ENCODE data around the gene CCDC91.

DNA sequence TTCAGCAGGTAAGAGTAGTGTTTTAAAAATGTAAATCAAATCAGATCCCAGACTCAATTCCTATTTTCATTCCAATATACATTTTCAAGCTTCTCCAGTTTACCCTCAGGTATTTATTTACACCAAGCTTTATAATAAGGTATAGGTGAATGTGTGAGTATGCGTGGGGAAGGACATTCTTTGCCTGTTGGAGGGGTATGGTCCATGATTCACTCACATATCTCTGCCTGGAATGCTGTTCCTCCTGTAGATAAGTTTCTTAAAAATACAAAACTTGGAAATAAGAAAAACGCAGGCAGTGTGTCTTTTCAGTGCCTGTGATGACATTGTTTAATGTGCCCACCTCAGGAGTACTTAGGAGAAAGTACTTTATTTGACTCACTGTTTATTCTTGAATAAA lies 118.6 kb downstream of the CCDC91 start:
- TF ChIP-seq, protein P1, sequence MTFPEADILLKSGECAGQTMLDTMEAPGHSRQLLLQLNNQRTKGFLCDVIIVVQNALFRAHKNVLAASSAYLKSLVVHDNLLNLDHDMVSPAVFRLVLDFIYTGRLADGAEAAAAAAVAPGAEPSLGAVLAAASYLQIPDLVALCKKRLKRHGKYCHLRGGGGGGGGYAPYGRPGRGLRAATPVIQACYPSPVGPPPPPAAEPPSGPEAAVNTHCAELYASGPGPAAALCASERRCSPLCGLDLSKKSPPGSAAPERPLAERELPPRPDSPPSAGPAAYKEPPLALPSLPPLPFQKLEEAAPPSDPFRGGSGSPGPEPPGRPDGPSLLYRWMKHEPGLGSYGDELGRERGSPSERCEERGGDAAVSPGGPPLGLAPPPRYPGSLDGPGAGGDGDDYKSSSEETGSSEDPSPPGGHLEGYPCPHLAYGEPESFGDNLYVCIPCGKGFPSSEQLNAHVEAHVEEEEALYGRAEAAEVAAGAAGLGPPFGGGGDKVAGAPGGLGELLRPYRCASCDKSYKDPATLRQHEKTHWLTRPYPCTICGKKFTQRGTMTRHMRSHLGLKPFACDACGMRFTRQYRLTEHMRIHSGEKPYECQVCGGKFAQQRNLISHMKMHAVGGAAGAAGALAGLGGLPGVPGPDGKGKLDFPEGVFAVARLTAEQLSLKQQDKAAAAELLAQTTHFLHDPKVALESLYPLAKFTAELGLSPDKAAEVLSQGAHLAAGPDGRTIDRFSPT (tag by site-specific recombination; IDR thresholded peaks at IDR 0.05) = no peak
- no peak for TF ChIP-seq ZNF510 (tag by site-specific recombination; IDR thresholded peaks at IDR 0.05; ENCODE audit: insufficient replicate concordance)
- TF ChIP-seq, protein P2, sequence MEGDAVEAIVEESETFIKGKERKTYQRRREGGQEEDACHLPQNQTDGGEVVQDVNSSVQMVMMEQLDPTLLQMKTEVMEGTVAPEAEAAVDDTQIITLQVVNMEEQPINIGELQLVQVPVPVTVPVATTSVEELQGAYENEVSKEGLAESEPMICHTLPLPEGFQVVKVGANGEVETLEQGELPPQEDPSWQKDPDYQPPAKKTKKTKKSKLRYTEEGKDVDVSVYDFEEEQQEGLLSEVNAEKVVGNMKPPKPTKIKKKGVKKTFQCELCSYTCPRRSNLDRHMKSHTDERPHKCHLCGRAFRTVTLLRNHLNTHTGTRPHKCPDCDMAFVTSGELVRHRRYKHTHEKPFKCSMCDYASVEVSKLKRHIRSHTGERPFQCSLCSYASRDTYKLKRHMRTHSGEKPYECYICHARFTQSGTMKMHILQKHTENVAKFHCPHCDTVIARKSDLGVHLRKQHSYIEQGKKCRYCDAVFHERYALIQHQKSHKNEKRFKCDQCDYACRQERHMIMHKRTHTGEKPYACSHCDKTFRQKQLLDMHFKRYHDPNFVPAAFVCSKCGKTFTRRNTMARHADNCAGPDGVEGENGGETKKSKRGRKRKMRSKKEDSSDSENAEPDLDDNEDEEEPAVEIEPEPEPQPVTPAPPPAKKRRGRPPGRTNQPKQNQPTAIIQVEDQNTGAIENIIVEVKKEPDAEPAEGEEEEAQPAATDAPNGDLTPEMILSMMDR (tag by site-specific recombination; IDR thresholded peaks at IDR 0.05) = no peak
- TF ChIP-seq, protein P3, sequence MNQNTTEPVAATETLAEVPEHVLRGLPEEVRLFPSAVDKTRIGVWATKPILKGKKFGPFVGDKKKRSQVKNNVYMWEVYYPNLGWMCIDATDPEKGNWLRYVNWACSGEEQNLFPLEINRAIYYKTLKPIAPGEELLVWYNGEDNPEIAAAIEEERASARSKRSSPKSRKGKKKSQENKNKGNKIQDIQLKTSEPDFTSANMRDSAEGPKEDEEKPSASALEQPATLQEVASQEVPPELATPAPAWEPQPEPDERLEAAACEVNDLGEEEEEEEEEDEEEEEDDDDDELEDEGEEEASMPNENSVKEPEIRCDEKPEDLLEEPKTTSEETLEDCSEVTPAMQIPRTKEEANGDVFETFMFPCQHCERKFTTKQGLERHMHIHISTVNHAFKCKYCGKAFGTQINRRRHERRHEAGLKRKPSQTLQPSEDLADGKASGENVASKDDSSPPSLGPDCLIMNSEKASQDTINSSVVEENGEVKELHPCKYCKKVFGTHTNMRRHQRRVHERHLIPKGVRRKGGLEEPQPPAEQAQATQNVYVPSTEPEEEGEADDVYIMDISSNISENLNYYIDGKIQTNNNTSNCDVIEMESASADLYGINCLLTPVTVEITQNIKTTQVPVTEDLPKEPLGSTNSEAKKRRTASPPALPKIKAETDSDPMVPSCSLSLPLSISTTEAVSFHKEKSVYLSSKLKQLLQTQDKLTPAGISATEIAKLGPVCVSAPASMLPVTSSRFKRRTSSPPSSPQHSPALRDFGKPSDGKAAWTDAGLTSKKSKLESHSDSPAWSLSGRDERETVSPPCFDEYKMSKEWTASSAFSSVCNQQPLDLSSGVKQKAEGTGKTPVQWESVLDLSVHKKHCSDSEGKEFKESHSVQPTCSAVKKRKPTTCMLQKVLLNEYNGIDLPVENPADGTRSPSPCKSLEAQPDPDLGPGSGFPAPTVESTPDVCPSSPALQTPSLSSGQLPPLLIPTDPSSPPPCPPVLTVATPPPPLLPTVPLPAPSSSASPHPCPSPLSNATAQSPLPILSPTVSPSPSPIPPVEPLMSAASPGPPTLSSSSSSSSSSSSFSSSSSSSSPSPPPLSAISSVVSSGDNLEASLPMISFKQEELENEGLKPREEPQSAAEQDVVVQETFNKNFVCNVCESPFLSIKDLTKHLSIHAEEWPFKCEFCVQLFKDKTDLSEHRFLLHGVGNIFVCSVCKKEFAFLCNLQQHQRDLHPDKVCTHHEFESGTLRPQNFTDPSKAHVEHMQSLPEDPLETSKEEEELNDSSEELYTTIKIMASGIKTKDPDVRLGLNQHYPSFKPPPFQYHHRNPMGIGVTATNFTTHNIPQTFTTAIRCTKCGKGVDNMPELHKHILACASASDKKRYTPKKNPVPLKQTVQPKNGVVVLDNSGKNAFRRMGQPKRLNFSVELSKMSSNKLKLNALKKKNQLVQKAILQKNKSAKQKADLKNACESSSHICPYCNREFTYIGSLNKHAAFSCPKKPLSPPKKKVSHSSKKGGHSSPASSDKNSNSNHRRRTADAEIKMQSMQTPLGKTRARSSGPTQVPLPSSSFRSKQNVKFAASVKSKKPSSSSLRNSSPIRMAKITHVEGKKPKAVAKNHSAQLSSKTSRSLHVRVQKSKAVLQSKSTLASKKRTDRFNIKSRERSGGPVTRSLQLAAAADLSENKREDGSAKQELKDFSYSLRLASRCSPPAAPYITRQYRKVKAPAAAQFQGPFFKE (tag by site-specific recombination; IDR thresholded peaks at IDR 0.05; ENCODE audit: borderline replicate concordance) = no peak
- TF ChIP-seq, protein P4, sequence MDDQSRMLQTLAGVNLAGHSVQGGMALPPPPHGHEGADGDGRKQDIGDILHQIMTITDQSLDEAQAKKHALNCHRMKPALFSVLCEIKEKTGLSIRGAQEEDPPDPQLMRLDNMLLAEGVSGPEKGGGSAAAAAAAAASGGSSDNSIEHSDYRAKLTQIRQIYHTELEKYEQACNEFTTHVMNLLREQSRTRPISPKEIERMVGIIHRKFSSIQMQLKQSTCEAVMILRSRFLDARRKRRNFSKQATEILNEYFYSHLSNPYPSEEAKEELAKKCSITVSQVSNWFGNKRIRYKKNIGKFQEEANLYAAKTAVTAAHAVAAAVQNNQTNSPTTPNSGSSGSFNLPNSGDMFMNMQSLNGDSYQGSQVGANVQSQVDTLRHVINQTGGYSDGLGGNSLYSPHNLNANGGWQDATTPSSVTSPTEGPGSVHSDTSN (CRISPR knock-in tag; IDR thresholded peaks at IDR 0.05) = no peak
- TF ChIP-seq, protein P5, sequence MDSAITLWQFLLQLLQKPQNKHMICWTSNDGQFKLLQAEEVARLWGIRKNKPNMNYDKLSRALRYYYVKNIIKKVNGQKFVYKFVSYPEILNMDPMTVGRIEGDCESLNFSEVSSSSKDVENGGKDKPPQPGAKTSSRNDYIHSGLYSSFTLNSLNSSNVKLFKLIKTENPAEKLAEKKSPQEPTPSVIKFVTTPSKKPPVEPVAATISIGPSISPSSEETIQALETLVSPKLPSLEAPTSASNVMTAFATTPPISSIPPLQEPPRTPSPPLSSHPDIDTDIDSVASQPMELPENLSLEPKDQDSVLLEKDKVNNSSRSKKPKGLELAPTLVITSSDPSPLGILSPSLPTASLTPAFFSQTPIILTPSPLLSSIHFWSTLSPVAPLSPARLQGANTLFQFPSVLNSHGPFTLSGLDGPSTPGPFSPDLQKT (IDR thresholded peaks at IDR 0.05; ENCODE audit: borderline replicate concordance, low read depth, low read length) = no peak
- no peak for TF ChIP-seq ZNF239 (tag by site-specific recombination; IDR thresholded peaks at IDR 0.05)
- no peak for TF ChIP-seq ZNF391 (tag by site-specific recombination; IDR thresholded peaks at IDR 0.05; ENCODE audit: borderline replicate concordance, low read depth)
- TF ChIP-seq, protein P6, sequence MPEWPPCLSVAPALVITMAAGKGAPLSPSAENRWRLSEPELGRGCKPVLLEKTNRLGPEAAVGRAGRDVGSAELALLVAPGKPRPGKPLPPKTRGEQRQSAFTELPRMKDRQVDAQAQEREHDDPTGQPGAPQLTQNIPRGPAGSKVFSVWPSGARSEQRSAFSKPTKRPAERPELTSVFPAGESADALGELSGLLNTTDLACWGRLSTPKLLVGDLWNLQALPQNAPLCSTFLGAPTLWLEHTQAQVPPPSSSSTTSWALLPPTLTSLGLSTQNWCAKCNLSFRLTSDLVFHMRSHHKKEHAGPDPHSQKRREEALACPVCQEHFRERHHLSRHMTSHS (tag by site-specific recombination; IDR thresholded peaks at IDR 0.05) = no peak
- no peak for TF ChIP-seq ZSCAN23 (tag by site-specific recombination; IDR thresholded peaks at IDR 0.05)
- TF ChIP-seq, protein P7, sequence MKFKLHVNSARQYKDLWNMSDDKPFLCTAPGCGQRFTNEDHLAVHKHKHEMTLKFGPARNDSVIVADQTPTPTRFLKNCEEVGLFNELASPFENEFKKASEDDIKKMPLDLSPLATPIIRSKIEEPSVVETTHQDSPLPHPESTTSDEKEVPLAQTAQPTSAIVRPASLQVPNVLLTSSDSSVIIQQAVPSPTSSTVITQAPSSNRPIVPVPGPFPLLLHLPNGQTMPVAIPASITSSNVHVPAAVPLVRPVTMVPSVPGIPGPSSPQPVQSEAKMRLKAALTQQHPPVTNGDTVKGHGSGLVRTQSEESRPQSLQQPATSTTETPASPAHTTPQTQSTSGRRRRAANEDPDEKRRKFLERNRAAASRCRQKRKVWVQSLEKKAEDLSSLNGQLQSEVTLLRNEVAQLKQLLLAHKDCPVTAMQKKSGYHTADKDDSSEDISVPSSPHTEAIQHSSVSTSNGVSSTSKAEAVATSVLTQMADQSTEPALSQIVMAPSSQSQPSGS (tag by site-specific recombination; IDR thresholded peaks at IDR 0.05; ENCODE audit: low read depth) = no peak
- TF ChIP-seq ZBTB21 (tag by site-specific recombination; IDR thresholded peaks at IDR 0.05) = no peak
- TF ChIP-seq, protein P8, sequence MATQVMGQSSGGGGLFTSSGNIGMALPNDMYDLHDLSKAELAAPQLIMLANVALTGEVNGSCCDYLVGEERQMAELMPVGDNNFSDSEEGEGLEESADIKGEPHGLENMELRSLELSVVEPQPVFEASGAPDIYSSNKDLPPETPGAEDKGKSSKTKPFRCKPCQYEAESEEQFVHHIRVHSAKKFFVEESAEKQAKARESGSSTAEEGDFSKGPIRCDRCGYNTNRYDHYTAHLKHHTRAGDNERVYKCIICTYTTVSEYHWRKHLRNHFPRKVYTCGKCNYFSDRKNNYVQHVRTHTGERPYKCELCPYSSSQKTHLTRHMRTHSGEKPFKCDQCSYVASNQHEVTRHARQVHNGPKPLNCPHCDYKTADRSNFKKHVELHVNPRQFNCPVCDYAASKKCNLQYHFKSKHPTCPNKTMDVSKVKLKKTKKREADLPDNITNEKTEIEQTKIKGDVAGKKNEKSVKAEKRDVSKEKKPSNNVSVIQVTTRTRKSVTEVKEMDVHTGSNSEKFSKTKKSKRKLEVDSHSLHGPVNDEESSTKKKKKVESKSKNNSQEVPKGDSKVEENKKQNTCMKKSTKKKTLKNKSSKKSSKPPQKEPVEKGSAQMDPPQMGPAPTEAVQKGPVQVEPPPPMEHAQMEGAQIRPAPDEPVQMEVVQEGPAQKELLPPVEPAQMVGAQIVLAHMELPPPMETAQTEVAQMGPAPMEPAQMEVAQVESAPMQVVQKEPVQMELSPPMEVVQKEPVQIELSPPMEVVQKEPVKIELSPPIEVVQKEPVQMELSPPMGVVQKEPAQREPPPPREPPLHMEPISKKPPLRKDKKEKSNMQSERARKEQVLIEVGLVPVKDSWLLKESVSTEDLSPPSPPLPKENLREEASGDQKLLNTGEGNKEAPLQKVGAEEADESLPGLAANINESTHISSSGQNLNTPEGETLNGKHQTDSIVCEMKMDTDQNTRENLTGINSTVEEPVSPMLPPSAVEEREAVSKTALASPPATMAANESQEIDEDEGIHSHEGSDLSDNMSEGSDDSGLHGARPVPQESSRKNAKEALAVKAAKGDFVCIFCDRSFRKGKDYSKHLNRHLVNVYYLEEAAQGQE (tag by site-specific recombination; IDR thresholded peaks at IDR 0.05) = no peak
- TF ChIP-seq SALL2 (tag by site-specific recombination; IDR thresholded peaks at IDR 0.05; ENCODE audit: borderline replicate concordance) = no peak

All from HEK293 (cell line).